Testis (tissue), 2 donors: ENCODE measurements around the gene SLC25A29.

ENCODE experiments used
- POLR2A ChIP-seq: fragments of 450-650 bp; IDR thresholded peaks from one replicate; pipeline ENCODE4 v1.6.1; 2017; ENCODE audit warnings: antibody characterized with exemption, mild to moderate bottlenecking, moderate library complexity
- TF ChIP-seq, protein P1 (sequence below), 3 experiments: fragments of 450-650 bp in 2 of 3; fragments of 200-600 bp in 1 of 3; sonication (generic) in 1 of 3; IDR thresholded peaks; one replicate each; pipeline ENCODE4 v1.5.1; 2016 to 2019; ENCODE audit warnings: antibody characterized with exemption in 3 of 3, mild to moderate bottlenecking in 2 of 3, moderate library complexity in 1 of 3

DNA sequence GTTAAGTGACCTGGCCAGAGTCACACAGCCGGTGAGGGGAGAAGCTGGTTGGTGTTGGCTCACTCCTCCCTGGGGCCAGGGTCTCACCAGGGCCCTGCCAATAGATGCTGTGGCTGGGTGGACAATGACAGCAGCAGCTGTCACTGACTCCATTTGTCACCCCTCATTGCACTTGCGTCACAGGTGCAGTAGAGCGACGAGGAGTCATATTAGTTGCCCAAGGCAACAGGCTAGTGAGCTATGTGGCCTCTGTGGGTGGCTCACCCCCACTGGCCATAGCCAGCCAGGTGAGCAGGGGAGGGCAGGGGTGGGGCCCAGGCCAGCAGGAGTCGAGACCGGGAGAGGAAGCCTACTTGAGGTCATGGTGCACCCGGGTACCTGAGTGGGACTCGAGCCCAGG, 26.6 kb upstream of the SLC25A29 start:
- TF ChIP-seq, protein P1, sequence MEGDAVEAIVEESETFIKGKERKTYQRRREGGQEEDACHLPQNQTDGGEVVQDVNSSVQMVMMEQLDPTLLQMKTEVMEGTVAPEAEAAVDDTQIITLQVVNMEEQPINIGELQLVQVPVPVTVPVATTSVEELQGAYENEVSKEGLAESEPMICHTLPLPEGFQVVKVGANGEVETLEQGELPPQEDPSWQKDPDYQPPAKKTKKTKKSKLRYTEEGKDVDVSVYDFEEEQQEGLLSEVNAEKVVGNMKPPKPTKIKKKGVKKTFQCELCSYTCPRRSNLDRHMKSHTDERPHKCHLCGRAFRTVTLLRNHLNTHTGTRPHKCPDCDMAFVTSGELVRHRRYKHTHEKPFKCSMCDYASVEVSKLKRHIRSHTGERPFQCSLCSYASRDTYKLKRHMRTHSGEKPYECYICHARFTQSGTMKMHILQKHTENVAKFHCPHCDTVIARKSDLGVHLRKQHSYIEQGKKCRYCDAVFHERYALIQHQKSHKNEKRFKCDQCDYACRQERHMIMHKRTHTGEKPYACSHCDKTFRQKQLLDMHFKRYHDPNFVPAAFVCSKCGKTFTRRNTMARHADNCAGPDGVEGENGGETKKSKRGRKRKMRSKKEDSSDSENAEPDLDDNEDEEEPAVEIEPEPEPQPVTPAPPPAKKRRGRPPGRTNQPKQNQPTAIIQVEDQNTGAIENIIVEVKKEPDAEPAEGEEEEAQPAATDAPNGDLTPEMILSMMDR (IDR thresholded peaks at IDR 0.05), result no peak
- no peak for TF ChIP-seq POLR2A
